GM12878 (cell line): Measurements from ENCODE around the gene WTIP. TPM values are rescaled to one million over a fixed set of nuclear protein-coding genes. Genes with fewer than 3 reads are reported as not detected.

Source experiments
- ATAC-seq: fragments of 200-7000 bp; cut with Tn5 transposase; 3 replicates; pipeline ENCODE4 v1.9.1; 2020; ENCODE audit warnings: mild to moderate bottlenecking, moderate library complexity
- BruUV-seq: library from RNA; stranded (reverse); fragments of 400-500 nt; replicated peaks from 2 replicates; lab custom pipeline; 2021; lab: Mats Ljungman, UMichigan
- CTCF ChIA-PET: fragments of 300-600 bp; sonication (Branson Sonifier 250); formaldehyde crosslinking; extraction: SDS; loops from one replicate; lab custom pipeline; 2021; ENCODE audit warnings: inconsistent platforms; lab: Yijun Ruan, JAX
- POLR2A ChIA-PET: fragments of 350-600 bp; formaldehyde crosslinking; extraction: SDS; loops from one replicate; lab custom pipeline; 2021; ENCODE audit warnings: inconsistent platforms; lab: Charles Lee
- RAD21 ChIA-PET: fragments of 300-600 bp; sonication (Branson Sonifier 250); formaldehyde crosslinking; loops from one replicate; lab custom pipeline; 2023; ENCODE audit warnings: antibody characterized with exemption; ENCODE audit not compliant: unreplicated experiment; lab: Charles Lee
- SMC1A ChIA-PET: fragments of 300-600 bp; sonication (Branson Sonifier 250); formaldehyde crosslinking; loops from one replicate; lab custom pipeline; 2023; ENCODE audit not compliant: unreplicated experiment, uncharacterized antibody; lab: Charles Lee
- DNase-seq: peaks from one replicate; pipeline ENCODE4 v3.0.0-alpha.2; 2011; ENCODE audit warnings: low read depth, low spot score
- FAIRE-seq: peaks from 3 replicates; lab custom pipeline; 2011; peaks lifted over from hg19 to GRCh38; lab: Jason Lieb, UNC
- H2AFZ ChIP-seq: 2 replicates; pipeline ENCODE4 v1.6.0; 2011; ENCODE audit warnings: low read depth, low read length, control low read depth; ENCODE audit not compliant: control insufficient read depth
- H3K27ac ChIP-seq: 2 replicates; pipeline ENCODE4 v1.5.1; 2011; ENCODE audit warnings: control low read depth; ENCODE audit not compliant: control insufficient read depth, insufficient read depth
- H3K27me3 ChIP-seq, 2 experiments: replicated peaks in 1 of 2; 2 replicates each; pipeline versions ENCODE4 v1.6.0 to v1.6.1; 2011; ENCODE audit warnings: low read length in 1 of 2; ENCODE audit not compliant: control insufficient read depth in 2 of 2, insufficient read depth in 2 of 2
- H3K36me3 ChIP-seq, 2 experiments: 2 replicates each; pipeline ENCODE4 v1.5.1; 2011; ENCODE audit warnings: low read length in 1 of 2; ENCODE audit not compliant: control insufficient read depth in 2 of 2, insufficient read depth in 2 of 2
- H3K4me1 ChIP-seq: 2 replicates; pipeline ENCODE4 v1.6.1; 2011; ENCODE audit warnings: mild to moderate bottlenecking, low read length, moderate library complexity, mixed read lengths; ENCODE audit not compliant: control insufficient read depth, insufficient read depth
- H3K4me2 ChIP-seq: 2 replicates; pipeline ENCODE4 v1.6.0; 2011; ENCODE audit warnings: control low read depth; ENCODE audit not compliant: control insufficient read depth, insufficient read depth
- H3K4me3 ChIP-seq: fragments of 200-600 bp; sonication (generic); 2 replicates; pipeline ENCODE4 v1.5.1; 2016
- H3K79me2 ChIP-seq: 2 replicates; pipeline ENCODE4 v1.6.0; 2011; ENCODE audit warnings: low read length; ENCODE audit not compliant: control insufficient read depth, insufficient read depth
- H3K9ac ChIP-seq: 2 replicates; pipeline ENCODE4 v1.8.0; 2011; ENCODE audit warnings: low read length, control low read depth, mixed read lengths; ENCODE audit not compliant: control insufficient read depth, insufficient read depth
- H3K9me3 ChIP-seq: replicated peaks from 3 replicates; pipeline ENCODE4 v1.5.1; 2011; ENCODE audit warnings: mild to moderate bottlenecking, low read length; ENCODE audit not compliant: control insufficient read depth, insufficient read depth
- H4K20me1 ChIP-seq: 2 replicates; pipeline ENCODE4 v1.6.0; 2011; ENCODE audit not compliant: control insufficient read depth, insufficient read depth
- ETV6 ChIP-seq, 2 experiments: fragments of 450-650 bp in 1 of 2; IDR thresholded peaks in 1 of 2; conservative IDR thresholded peaks in 1 of 2; 2 replicates each; pipeline ENCODE4 v1.6.1; 2014; ENCODE audit warnings: antibody characterized with exemption in 1 of 2, borderline replicate concordance in 1 of 2, low read depth in 1 of 2, mild to moderate bottlenecking in 1 of 2, moderate library complexity in 1 of 2
- SREBF1 ChIP-seq: IDR thresholded peaks from 2 replicates; pipeline ENCODE4 v1.6.1; 2012; ENCODE audit warnings: mild to moderate bottlenecking, low read length
- ZBTB33 ChIP-seq: fragments of 450-650 bp; IDR thresholded peaks from 2 replicates; pipeline ENCODE4 v1.6.1; 2017; ENCODE audit warnings: mild to moderate bottlenecking
- ZNF207 ChIP-seq: fragments of 450-650 bp; IDR thresholded peaks from 2 replicates; pipeline ENCODE4 v1.6.1; 2014; ENCODE audit warnings: antibody characterized with exemption, mild to moderate bottlenecking, borderline replicate concordance
- WGBS: methylation state at CpG from one replicate; pipeline ENCODE4 v1.1.6; 2016; ENCODE audit warnings: low lambda C conversion rate; ENCODE audit not compliant: insufficient replicate concordance, insufficient coverage; ENCODE audit errors: missing lambda C conversion rate; 5-methylcytosine and 5-hydroxymethylcytosine counted together
- in situ Hi-C: fragments of 300-500 bp; cut with MboI; formaldehyde crosslinking; loops from 9 replicates; pipeline ENCODE4 v1.14.3; 2018; ENCODE audit warnings: mixed read lengths
- intact Hi-C: fragments of 100-400 bp; cut with micrococcal nuclease; formaldehyde crosslinking; loops from one replicate; pipeline ENCODE4 v1.14.2; 2022; ENCODE audit not compliant: unreplicated experiment
- polyA plus RNA-seq, 11 experiments: library from polyadenylated mRNA; depleted of rRNA in 4 of 11; unstranded in 6 of 11; stranded (reverse) in 5 of 11; fragments of >200 nt; fragmentation: Nextera tagmentation in 4 of 11; fragmentation: Illumina TruSeq in 1 of 11; extraction: Ambion mirVana in 4 of 11; extraction: Trizol in 1 of 11; gene quantifications; 1 replicate in 1 of 11; 2 replicates in 10 of 11; pipeline versions ENCODE4 v1.2.1 to v1.2.3, GENCODE V29; 2011 to 2016; ENCODE audit warnings: inconsistent platforms in 2 of 11, missing spikeins in 2 of 11, low read depth in 1 of 11
- total RNA-seq, 4 experiments: library from RNA; depleted of rRNA in 3 of 4; stranded (reverse); fragments of >200 nt in 3 of 4; fragmentation: Illumina TruSeq in 1 of 4; extraction: Trizol in 1 of 4; gene quantifications; 2 replicates each; pipeline versions ENCODE4 v1.2.1 to v1.2.3, GENCODE V29; 2013 to 2021

The WTIP gene
- total and polyA plus RNA-seq, 10 of the 15 experiments (the other 5 are each of a cell fraction or from before 2014, with no cell fraction given) = 0.06 to 0.77 (median 0.17) TPM; not detected in 2

DNA sequence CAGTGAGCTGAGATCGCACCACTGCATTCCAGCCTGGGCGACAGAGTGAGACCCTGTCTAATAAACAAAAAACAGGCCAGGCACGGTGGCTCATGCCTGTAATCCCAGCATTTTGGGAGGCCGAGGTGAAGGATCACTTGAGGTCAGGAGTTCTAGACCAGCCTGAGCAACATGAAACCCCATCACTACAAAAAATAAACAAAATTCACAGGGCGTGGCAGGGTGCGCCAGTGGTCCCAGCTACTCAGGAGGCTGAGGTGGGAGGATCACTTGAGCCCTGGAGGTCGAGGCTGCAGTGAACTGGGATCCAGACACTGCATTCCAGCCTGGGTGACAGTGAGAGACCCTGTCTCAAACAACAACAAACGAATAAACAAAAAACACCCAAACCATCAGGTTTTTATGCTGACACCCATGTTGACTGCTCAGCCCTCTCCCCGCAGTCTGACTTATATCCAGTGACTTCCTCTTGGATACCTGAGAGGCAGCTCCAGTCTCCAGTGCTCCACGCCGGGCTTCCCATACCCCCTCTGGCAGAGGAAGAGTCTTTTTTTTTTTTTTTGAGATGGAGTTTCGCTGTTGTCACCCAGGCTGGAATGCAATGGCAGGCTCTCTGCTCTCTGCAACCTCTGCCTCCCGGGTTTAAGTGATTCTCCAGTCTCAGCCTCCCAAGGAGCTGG lies 17.7 kb downstream of the WTIP start:
- ChIA-PET CTCF (interaction anchor here (0.8 to 2.8 kb wide), 4 partner anchors 21 to 164 kb away, joined by 4 to 10 read pairs (median 6); no protein-coding TSS in a partner anchor), POLR2A (interaction anchor here (0.6 kb wide), 1 partner anchor 139 kb away, joined by 3 read pairs; no protein-coding TSS in a partner anchor), SMC1A (no interaction called here), RAD21 (no interaction called here)
- intact Hi-C loops = no loop called here
- no peaks in the 10 kb centered on the region for H3K36me3 ChIP-seq
- in situ Hi-C loops = loop anchor here (10.0 kb wide), 1 partner anchor 714 kb away; no protein-coding TSS in a partner anchor
- H3K4me2 ChIP-seq = no peak overlapping the region
- H3K79me2 ChIP-seq = no peaks in the 10 kb centered on the region
- no peak overlapping the region for H3K9ac ChIP-seq
- H3K9me3 ChIP-seq = no peaks in the 10 kb centered on the region
- H3K4me1 ChIP-seq = no peaks in the 10 kb centered on the region
- no peak for DNase-seq
- ATAC-seq = no peak
- no TSS peak for BruUV-seq
- H4K20me1 ChIP-seq = no peaks in the 10 kb centered on the region
- TF ChIP-seq ZNF207 (no peak), ZBTB33 (no peak), SREBF1 (no peak), ETV6 (conservative IDR thresholded peaks at IDR 0.05 in 1 of 2, IDR thresholded peaks at IDR 0.05 in 1 of 2; ENCODE audit: borderline replicate concordance in 1 of 2, low read depth in 1 of 2) (no peak)
- no peak overlapping the region for H3K27ac ChIP-seq
- FAIRE-seq = no peak
- H2AFZ ChIP-seq = no peak overlapping the region
- H3K4me3 ChIP-seq = no peak overlapping the region
- 66% methylated on average over 13 of the region's 13 CpGs for WGBS
- no peaks in the 10 kb centered on the region for H3K27me3 ChIP-seq
